ENCODE results near the gene ACVR1C. TPM values are rescaled to one million over a fixed set of nuclear protein-coding genes. Genes with fewer than 3 reads are reported as not detected.
A peak's percentile ranks its signal among the peaks of the same experiment; 100 is the strongest.

Gene ACVR1C
- total and polyA plus RNA-seq, 7 donors: 0.13 to 1.9 (median 1.1) TPM

DNA sequence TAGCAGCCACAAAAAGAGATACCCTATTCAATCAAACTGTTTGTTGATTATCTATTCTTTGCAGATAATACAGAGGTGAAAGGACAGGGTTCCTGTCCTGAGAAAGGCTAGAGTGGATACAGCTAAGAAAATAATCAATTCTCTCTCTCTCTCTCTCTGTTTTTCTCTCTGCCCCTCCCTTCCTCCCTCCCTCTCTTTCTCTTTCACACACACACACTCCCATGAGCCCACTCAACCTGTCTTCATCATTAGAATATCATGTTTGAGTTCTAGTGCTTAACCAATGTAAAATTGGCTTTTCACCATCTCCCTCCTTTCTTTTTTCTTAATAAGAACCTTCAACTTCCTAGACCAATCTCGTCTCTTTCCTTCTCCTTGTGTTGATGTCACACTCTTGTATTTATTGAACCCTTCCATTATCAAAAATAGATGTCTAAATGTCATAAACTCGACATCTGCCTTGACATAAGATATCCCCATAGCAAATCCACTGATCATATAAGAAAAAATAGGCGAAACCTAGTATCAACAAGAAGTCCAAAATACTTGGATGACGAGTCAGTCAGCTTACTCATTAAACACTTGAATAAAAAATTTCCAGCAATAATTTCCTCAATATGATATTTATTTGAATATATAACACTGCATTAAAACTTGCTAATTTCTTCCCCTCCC lies 141.9 kb downstream of the ACVR1C start:
- H3K27ac ChIP-seq: no peak overlapping the region
- DNase-seq: no peak
- TF ChIP-seq, protein P1, sequence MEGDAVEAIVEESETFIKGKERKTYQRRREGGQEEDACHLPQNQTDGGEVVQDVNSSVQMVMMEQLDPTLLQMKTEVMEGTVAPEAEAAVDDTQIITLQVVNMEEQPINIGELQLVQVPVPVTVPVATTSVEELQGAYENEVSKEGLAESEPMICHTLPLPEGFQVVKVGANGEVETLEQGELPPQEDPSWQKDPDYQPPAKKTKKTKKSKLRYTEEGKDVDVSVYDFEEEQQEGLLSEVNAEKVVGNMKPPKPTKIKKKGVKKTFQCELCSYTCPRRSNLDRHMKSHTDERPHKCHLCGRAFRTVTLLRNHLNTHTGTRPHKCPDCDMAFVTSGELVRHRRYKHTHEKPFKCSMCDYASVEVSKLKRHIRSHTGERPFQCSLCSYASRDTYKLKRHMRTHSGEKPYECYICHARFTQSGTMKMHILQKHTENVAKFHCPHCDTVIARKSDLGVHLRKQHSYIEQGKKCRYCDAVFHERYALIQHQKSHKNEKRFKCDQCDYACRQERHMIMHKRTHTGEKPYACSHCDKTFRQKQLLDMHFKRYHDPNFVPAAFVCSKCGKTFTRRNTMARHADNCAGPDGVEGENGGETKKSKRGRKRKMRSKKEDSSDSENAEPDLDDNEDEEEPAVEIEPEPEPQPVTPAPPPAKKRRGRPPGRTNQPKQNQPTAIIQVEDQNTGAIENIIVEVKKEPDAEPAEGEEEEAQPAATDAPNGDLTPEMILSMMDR (IDR thresholded peaks at IDR 0.05): no peak
- no peak for ATAC-seq
- WGBS, 3 donors: 65 to 69% (median 65%) methylated on average over 4 of the region's 4 CpGs
- H3K4me1 ChIP-seq: no peaks in the 10 kb centered on the region
- intact Hi-C loops (cut with DNase I): no loop called here
- H3K4me3 ChIP-seq: no peak overlapping the region
- no peaks in the 10 kb centered on the region for H3K27me3 ChIP-seq (ENCODE audit: insufficient read depth in 3 of 3, low read length in 2 of 3)
- H3K9me3 ChIP-seq: no peaks in the 10 kb centered on the region
- H3K36me3 ChIP-seq (ENCODE audit: insufficient read depth in 1 of 2, low read depth in 1 of 2): no peaks in the 10 kb centered on the region

DNA sequence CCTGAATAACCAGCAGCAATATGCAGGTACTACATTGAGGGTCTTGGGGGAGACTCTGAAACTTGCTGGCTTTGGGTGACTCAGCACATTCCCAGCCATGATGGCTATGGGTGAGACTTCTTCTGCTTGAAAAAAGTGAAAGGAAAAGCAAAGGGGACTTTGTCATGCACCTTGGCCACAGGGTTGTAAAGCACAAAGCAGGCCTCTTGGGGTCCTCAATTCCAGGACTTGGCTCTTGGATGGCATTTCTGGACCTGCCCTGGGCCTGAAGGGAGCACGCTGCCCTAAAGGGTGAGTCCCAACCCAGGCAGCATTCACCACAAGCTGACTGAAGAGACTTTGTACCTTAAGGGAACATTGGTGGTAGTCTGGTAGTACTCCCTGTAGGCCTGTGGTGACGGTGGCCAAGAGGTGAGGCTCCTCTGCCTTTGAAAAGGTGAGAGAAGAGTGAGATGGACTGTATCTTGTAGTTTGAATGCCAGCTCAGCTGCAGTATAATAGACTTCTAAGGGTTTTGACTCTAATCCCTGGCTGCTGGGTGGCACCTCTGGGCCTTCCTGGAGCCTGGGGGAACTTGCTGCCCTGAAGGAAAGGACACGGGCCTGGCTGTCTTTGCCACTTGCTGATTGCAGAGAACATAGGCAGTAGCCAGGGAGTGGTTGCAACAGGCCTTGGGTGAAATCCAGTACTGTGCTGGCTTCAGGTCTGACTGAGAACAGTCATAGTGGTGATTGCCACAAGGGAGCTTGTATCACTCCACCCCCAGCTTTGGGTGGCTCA lies 148.3 kb downstream of the ACVR1C start:
- ATAC-seq (peak; percentile 82 to 100 (median 98)), DNase-seq (peak; percentile 77 to 87)
- Histone ChIP-seq H3K27ac (no peak overlapping the region), H3K4me1 (no peaks in the 10 kb centered on the region), H3K27me3 (ENCODE audit: insufficient read depth in 3 of 3, low read length in 2 of 3) (no peaks in the 10 kb centered on the region), H3K4me3 (no peak overlapping the region), H3K9me3 (no peaks in the 10 kb centered on the region), H3K36me3 (ENCODE audit: insufficient read depth in 1 of 2, low read depth in 1 of 2) (no peaks in the 10 kb centered on the region)
- TF ChIP-seq, protein P1 (IDR thresholded peaks at IDR 0.05): no peak
- intact Hi-C loops (cut with DNase I): no loop called here
- WGBS, 3 donors: 66 to 75% (median 69%) methylated on average over 3 of the region's 3 CpGs

DNA sequence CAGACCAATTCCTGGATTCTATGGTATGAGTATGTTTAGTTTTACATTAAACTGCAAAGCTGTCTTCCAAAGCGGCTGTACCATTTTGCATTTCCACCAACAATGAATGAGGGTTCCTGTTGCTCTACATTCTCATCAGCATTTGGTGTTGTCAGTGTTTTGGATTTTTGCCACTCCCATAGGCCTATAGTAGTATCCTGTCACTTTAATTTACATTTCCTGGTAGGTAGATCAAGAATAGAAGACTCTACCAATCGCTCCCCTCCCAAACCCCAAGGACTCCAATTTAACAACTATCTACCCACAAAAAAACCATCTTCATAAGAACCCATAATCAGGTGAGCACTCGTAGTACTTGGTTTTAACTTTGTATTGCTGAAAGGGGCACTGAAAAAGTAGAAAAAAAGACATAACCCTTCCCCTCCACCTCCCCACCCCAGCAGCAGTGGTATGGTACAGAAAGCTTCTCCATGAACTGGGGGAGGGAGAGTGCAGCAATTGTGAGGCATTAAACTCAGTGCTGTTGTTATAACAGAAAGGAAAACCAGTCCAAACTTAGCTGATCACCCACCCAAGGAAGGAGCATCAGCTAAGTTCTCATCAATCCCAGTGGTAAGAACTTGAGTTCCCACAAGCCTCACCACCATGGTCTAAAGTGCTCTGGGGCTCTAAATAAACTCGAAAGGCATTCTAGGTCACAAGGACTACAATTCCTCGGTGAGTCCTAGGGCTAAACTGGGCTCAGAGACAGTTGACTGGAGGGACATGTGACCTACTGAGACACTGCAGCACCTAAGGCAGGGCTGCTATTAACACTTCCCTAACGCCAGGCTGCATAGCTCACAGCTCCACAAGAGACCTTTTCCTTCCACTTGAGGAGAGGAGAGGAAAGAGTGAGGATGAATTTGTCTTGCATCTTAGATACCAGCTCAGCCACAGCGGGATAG lies 149.3 kb downstream of the ACVR1C start:
- no peak overlapping the region for H3K4me3 ChIP-seq
- ATAC-seq (peak in 2 of 4 donors; percentile 39 to 68), DNase-seq (no peak)
- no peaks in the 10 kb centered on the region for H3K36me3 ChIP-seq (ENCODE audit: insufficient read depth in 1 of 2, low read depth in 1 of 2)
- H3K9me3 ChIP-seq: no peaks in the 10 kb centered on the region
- H3K27me3 ChIP-seq (ENCODE audit: insufficient read depth in 3 of 3, low read length in 2 of 3): no peaks in the 10 kb centered on the region
- WGBS, 3 donors: 84 to 89% (median 86%) methylated on average over 7 of the region's 7 CpGs
- no peaks in the 10 kb centered on the region for H3K4me1 ChIP-seq
- no peak overlapping the region for H3K27ac ChIP-seq
- TF ChIP-seq, protein P1 (IDR thresholded peaks at IDR 0.05): no peak
- intact Hi-C loops (cut with DNase I): no loop called here

DNA sequence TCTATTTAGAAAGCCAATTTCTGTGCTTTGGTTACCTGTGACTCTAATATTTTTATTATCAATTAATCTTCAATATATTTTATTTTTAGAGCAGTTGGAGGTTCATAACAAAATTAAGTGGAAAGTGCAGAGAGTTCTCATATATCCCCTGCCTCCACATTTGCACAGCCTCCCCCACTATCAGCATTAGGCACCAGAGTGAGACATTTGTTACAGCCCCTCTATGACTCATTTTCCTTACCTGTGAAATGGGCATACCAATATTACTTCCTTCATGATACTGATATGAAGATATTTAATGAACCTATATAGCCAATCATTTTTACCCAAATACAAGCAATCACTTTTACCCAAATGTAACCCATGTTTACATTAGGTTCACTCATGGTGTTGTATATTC lies 150.7 kb downstream of the ACVR1C start:
- H3K27me3 ChIP-seq (ENCODE audit: insufficient read depth in 3 of 3, low read length in 2 of 3): no peaks in the 10 kb centered on the region
- TF ChIP-seq, protein P1 (IDR thresholded peaks at IDR 0.05): no peak
- no peak for ATAC-seq
- H3K36me3 ChIP-seq (ENCODE audit: insufficient read depth in 1 of 2, low read depth in 1 of 2): no peaks in the 10 kb centered on the region
- DNase-seq: no peak
- H3K9me3 ChIP-seq: no peaks in the 10 kb centered on the region
- no peaks in the 10 kb centered on the region for H3K4me1 ChIP-seq
- no peak overlapping the region for H3K27ac ChIP-seq
- H3K4me3 ChIP-seq: no peak overlapping the region
- intact Hi-C loops (cut with DNase I): no loop called here
